ENCODE data around the gene RHPN2. TPM values are rescaled to one million over a fixed set of nuclear protein-coding genes. Genes with fewer than 3 reads are reported as not detected.
"Not testable (repeated sequence)": the region's sequence is repeated elsewhere in the genome, so short reads cannot be mapped to it uniquely, and the experiment has no call there.

The RHPN2 gene
- total RNA-seq, 1 donor from 2014 or later, result 5.9 TPM

DNA sequence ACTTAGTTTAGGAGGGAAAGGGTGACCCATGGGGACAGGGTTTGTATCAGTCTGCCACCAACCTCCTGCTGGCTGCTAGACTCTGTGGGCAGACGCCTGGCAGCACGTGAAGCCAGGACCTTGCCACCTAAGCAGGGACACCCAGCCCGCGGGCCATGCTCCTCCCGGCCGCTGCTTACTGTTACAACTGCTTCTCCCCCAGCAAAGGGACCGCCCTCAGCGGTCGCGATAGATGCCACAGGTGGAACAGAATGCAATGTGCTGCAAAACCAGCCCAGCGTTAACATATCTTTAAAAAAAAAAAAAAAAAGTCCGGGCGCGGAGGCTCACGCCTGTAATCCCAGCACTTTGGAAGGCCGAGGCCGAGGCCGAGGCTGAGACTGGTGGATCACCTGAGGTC lies 1.9 kb upstream of the RHPN2 start:
- no peak for DNase-seq (ENCODE audit: low read depth in 2 of 2)

DNA sequence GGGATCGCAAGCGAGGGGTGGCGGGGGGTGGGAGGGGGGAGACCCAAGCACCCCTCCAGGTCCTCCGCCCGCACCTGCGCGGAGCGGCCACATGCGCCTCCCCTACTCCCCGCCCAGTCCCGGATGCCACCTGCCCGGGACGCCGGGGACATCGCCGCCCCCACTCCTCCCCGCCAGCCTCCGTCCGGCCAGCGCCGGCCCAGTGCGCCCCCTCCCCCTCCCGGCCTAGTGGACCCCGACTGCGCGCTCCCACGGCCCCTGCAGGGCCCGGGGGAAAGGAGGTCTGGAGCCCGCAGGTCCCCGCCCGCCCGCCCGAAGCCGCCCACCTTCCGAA lies 263 bp downstream of the RHPN2 start:
- DNase-seq (ENCODE audit: low read depth in 2 of 2), result no peak

DNA sequence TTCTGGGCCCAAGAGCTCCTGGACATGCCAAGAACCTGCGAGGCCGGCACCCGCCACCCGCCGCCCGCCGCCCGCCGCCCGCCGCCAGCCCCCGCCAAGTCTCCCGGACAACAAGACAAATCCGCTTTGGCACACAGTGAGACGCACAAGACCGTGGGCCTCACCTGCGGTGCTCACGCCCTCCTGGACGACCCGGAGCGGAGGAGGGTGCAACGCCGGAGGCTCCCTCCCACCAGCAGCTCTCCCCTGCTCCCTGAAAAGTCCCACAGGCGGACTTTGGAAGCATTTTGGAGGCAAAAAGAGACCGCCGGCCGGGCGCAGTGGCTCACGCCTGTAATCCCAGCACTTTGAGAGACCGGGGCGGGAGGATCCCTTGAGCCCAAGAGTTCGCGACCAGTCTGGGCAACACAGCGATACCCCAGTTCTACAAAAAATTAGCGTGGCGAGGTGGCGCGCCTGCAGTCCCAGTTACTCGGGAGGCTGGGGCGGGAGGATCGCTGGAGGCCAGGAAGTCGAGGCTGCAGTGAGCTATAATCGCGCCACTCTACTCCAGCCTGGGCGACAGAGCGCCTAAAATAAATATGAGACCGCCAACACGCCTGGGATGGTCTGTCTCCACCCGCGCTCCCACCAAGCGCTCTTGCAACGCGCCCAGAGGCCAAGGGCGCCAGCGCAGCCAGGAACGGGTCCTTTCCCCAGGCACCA lies 783 bp downstream of the RHPN2 start:
- DNase-seq (ENCODE audit: low read depth in 2 of 2), result peak in 1 of 2 donors; percentile 6

DNA sequence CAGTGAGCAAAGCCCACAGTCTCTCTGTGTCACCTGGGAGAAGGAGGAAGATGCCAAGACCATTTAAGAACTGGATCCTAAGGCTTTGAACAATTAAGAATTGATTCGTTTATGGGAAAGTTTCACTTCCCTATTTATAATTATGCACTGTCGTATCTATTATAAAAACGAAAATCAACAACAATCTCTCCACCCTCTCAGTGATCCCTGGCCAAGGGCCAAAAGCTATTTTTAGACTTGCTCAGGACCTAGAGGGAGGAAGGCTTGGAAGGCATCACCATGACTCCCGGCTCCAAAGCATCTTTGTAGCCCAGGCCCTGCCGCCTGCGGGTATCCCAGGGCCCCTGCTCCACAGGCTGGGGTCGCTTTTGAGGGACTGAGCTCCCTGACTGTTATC lies 1.3 kb downstream of the RHPN2 start:
- DNase-seq (ENCODE audit: low read depth in 2 of 2), result no peak

DNA sequence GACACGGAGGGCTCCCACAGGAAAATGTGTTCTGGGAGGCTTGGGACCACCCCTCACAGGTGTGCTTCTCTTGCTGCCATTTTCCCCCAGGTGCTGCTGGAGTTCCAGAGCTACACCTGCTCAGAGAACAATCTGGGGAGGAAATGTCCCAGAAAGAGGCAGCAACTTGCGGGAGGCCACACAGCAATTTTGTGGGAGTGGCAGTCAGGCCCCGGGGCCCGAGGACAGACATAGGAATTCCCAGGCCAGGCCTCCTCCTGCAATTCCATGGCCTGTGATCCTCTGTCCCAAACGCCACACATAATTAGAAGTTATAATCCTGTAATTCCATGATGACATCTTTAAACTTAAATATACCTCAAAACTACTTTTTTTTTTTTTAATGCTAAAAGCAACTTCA lies 1.8 kb downstream of the RHPN2 start:
- DNase-seq (ENCODE audit: low read depth in 2 of 2), result no peak

DNA sequence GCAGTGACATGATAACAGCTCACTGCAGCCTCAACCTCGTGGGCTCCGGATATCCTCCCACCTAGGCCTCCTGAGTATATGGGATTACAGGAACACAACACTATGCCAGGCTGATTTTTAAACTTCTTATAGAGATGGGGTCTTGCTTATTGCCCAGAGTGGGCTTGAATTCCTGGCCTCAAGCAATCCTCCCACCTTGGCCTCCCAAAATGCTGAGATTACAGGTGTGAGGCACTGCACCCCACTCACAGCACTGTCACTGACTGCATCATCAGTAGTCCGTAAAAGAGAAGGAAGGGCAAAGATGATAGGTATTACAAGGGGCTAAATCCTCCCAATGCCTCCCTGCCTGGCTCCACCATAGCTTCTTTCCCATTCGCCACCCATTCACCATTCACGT lies 4.1 kb downstream of the RHPN2 start:
- DNase-seq (ENCODE audit: low read depth in 2 of 2), result no peak

DNA sequence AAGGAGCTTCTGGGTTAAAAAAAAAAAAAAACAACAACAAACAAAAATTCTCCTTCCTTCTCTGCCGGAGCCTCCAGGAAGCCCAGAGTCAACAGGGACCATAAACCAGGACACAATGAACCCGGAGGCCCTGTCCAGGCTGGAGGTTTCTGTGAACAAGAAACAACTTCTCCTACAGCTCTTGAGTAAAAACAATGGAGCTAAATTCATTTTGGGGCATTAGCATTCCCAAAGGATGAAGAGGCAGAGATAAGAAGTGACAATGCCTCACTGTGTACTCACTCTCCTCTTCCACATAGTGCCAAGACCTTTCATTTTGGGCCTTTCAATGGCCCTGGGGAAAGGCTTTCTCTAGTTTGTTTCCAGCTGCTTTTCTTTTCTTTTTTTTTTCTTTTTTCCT lies 9.0 kb downstream of the RHPN2 start:
- no peak for DNase-seq (ENCODE audit: low read depth in 2 of 2)

DNA sequence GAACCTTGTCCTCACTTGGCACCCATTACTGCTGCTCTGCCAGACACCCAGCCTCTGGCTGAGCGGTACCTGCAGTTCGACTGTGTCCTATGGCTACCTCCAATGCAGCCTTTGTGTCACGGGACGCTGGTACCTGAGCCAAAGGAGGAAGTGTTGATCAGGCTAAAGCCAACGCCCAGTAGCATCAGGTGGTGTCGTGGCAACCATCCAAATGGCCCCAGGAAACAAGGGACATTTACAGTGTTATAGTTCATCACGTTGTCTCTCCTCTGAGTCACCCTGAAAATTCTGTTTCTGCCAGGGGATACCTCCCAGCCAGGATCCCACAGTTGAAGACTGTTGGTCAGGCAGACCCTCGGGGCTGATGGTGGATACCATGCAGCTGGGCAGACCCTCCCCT lies 10.1 kb downstream of the RHPN2 start:
- peak in 1 of 2 donors; percentile 49 for DNase-seq (ENCODE audit: low read depth in 2 of 2)

DNA sequence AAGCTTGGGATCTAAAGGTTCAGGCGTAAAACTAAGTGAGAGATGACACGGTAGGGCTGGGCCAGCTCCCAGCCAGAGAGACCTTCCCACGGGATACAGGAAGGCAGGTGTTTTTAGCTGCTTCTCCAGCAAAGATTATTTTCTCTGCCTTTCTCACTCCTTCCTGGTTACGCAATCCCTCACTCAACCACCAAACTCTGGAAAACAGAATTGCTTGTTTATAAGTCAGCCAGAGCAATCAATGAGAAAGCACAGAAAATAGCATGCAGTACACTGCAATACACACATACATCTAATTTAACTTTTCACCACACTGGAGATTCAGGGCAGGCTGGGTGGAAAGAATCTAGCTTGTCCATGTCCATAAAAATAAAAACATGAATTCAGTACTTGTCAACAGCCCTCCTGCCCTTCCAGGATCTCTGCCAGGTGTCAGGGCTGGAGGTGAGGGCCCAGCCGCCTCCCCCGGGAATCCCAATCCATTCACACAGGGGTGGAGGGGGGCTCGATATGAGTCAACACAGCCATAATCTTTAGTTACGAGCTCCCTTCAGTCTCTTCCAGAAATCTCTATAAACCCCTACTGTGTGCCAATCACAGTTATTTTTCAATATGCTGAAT lies 12.2 kb downstream of the RHPN2 start:
- DNase-seq (ENCODE audit: low read depth in 2 of 2), result peak; percentile 35 to 64

DNA sequence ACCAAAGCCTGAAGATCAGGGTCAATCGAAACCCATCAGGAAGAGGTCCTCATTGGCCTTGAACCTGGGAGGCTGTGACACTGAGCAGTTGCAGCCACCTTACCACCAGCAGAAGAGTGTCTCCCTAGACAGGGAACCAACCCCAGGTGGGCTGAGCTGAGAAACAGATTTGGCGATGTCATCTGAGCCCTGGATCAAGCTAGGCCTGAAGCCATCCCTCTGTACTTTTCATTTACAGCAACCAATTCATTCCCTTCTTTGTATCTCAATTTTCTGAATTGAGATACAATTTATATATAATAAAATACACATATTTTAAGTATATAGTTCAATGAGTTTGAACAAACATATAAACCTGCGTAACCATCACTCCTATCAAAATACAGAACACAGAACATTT lies 14.6 kb downstream of the RHPN2 start:
- no peak for DNase-seq (ENCODE audit: low read depth in 2 of 2)

DNA sequence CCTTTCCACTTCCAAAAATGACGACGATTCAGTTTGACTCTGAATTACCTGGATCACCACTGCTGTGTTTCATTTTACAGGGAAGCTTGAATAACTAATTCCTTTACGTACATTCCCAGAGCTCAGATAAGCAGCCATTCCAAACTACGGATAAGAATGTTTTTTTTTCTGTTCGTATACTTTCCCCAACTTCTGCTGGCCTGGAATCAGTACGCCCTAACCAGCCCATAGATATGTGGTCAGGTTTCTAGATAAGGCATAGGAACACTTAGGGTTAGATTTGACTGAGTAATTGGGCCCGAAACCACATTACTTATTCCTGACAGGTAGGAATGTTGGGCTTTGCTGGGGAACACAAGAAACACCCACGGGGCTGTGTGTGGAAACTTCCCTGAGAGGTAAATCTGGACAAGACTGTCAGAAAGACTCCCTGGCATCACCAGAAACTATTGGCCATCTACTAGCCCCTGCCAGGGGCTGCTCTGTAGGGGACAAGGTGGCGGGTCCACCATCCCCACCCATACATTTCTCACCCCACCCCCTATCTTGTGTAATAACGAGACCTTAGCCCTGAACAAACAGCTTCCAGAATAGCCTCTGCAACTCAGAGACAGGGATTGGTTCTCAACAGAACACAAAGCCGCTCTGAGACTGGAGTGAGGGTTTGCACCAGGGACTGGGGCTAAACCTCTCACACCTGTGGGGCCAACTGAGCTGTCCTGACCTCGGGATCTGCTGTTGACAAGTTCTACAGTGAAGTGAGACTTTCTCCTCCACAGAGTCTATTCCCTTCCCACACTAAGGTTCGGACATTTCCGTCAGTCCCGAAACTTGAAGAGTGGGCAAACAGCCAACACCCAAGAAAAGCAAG lies 15.6 kb downstream of the RHPN2 start:
- DNase-seq (ENCODE audit: low read depth in 2 of 2), result no peak

DNA sequence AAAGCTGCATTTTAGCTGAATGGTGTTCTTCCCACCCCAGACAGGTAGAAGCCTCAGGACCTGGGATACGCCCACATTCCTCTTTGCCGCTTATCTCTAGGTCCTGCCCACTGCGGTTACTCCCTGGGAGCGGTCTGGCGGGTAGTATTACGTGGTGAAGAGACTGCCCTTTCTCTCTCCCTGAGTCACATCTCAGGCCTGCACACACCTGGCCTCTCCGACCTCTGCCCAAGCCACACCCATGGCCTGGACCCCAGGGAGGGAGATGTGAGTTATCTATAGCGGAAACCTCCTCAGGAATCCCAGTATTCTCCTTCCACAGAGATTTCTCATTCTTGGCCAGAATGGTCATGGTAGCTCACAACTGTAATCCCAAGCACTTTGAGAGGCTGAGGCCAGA lies 17.3 kb downstream of the RHPN2 start:
- DNase-seq (ENCODE audit: low read depth in 2 of 2), result no peak

DNA sequence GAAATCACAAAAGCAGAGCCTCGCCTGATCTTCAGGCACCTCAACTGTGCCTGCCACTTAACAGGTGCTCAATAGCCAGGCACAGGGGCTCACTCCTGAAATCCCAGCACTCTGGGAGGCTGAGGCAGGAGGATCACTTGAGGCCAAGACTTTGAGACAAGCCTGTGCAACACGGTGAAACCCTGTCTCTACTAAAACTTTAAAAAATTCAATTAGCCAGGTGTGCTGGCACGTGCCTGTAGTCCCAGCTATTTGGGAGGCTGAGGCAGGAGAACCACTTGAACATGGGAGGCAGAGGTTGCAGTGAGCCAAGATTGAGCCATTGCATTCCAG lies 22.9 kb downstream of the RHPN2 start:
- not testable (repeated sequence) for DNase-seq (ENCODE audit: low read depth in 2 of 2)

DNA sequence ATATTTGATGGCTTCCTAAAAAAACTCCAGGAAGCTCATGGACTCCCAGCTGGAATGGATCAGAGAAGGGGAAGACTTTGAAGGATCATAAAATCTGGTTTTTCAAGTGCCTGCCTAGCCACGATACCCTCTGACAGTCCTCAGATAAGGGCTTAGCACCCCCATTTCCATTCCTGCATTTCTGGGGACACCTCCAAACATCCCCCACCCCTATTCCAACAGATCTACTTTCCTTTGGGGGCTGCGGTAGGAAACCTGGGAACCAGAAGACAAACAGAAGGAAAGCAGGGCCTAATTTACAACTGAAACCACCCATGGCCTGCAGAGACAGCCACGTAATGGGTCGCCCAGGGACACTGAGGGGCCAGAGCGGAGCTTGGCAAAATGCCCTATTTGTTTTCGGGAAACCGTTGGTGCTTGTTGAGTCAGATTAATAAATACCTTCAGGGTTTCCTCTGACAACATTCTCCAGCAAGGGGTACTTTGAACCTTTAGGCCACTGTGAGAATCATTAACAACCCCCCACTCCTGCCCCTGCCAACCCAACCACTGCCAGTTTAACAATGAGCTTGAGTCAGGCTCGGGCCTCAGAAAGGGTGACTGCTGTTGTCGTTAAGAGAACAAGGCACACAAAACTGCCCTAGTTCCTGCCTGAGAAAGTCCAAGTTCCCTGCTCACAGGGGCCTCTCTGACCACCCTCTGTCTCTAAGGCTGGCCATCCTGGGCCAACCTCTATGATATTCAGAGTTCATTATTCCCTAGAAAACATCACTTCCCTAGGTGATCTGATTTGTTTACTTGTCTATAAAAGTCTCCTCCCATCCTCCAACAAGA lies 23.5 kb downstream of the RHPN2 start:
- DNase-seq (ENCODE audit: low read depth in 2 of 2), result peak in 1 of 2 donors; percentile 4

DNA sequence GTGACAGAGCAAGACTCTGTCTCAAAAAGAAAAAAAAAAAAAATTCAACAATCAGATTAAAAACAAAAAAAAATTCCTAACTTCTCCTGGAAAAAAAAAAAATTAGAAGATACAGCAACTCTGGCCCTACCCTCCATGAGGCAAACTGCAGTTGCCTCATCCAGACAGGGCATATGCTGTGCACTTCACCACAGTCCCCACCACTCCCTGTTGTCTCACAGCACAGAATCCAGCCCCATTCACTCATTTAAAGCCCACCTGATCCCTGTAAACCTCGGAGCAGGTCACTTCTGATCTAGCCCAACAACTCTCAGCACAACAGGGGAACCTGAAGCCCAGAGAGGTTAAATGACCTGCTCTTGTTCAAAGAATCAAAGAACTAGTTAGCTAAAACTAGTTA lies 24.9 kb downstream of the RHPN2 start:
- no peak for DNase-seq (ENCODE audit: low read depth in 2 of 2)

DNA sequence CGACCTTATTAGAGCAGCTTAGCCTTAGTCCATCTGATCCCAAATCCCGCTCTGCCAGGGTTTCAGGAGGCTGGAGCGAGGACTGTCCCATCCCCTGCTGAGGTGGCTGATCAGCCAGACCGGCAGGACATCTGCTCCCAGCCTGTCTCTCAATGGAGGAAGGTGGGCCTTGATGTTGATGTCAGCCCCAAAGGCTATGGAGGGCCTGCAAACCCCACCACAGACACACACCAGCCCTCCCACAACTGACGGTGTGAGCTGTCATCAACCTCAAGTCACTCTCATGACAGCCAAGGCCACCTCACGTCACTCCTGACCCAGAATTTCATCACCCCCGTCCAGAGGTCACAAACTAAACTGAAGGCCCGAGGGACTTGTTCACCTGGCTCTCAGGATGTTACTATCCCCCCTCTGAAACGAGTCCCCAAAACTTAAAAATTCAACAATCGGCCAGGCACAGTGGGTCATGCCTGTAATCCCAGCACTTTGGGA lies 25.5 kb downstream of the RHPN2 start:
- no peak for DNase-seq (ENCODE audit: low read depth in 2 of 2)

DNA sequence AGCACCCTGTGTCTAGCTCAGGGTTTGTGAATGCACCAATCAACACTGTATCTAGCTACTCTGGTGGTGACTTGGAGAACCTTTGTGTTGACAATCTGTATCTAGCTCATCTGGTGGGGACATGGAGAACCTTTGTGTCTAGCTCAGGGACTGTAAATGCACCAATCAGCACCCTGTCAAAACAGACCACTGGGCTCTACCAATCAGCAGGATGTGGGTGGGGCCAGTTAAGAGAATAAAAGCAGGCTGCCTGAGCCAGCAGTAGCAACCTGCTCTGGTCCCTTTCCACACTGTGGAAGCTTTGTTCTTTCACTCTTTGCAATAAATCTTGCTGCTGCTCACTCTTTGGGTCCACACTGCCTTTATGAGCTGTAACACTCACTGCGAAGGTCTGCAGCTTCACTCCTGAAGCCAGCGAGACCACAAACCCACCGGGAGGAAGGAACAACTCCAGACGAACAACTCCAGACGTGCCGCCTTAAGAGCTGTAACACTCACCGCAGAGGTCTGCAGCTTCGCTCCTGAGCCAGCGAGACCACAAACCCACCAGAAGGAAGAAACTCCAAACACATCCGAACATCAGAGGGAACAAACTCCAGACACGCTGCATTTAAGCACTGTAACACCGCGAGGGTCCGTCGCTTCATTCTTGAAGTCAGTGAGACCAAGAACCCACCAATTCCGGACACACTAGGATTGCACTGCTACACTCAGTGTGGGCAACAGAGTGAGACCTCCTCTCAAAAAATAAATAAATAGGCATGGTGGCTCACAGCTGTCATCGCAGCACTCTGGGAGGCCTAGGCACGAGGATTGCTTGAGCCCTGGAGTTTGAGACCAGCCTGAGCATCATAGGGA lies 27.3 kb downstream of the RHPN2 start:
- DNase-seq (ENCODE audit: low read depth in 2 of 2), result not testable (repeated sequence)

DNA sequence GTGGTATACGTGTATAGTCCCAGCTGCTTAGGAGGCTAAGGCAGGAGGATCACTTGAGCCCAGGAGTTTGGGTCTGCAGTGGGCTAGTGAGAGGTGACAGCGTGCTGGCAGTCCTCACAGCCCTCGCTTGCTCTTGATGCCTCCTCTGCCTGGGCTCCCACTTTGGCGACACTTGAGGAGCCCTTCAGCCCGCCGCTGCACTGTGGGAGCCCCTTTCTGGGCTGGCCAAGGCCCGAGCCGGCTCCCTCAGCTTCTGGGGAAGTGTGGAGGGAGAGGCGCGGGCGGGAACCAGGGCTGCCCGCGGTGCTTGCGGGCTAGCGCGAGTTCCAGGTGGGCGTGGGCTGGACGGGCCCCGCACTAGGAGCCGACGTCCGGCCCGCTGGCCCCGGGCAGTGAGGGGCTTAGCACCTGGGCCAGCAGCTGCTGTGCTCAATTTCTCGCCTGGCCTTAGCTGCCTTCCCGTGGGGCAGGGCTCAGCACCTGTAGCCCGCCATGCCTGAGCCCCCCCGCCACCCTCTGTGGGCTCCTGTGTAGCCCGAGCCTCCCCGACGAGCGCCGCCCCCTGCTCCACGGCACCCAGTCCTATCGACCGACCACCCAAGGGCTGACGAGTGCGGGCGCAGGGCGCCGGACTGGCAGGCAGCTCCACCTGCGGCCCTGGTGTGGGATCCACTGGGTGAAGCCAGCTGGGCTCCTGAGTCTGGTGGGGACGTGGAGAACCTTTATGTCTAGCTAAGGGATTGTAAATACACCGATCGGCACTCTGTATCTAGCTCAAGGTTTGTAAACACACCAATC lies 28.1 kb downstream of the RHPN2 start:
- DNase-seq (ENCODE audit: low read depth in 2 of 2), result not testable (repeated sequence)

DNA sequence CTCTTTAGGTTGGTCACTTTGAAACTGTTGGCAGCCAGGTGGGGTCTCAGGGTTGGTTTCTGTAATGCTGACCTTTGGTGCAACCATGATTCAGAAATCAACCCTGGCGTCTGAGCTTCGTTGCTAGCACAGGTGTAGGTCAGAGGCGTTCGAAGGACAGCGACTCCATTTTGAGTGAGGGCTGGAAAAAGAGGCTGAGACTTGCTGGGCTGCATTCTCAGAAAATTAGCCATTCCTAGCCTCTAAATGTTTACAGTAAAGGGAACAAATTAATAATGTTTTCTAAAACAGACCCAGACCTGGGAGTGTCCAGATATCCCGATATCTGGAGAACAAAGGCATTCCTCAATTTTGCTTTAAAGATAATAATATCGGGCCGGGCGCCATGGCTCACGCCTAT lies 29.2 kb downstream of the RHPN2 start:
- DNase-seq (ENCODE audit: low read depth in 2 of 2), result no peak

DNA sequence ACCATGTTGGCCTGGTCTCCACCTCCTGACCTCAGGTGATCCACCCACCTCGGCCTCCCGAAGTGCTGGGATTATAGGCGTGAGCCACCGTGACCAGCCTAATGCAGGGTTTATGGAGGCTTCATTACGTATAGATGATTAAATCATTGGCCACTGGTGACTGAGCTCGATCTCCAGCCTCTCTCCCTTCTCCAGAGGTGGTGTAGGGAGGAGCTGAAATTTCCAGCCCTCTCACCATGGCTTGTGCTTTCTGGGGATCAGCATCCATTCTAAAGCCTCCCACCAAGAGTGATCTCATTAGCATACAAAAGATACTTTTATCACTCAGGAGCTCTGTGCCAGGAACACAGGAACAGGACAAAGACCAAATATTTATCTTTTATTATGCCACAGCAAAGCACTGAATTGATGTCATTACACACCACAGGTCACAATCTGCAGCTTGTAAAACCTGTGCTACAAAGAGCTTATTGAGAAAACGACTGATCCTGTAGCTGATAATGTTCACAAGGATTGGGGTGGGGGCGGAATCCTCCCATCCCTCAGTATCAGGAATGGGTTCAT lies 32.4 kb downstream of the RHPN2 start:
- DNase-seq (ENCODE audit: low read depth in 2 of 2), result no peak

Data from dermis microvascular lymphatic vessel endothelial cell (primary cell).